Measurements from ENCODE around the gene TENM4.

Gene TENM4

GRCh38 chr11:79396674-79397073 lies 44.2 kb downstream of the TENM4 start:
- CTCF ChIA-PET, result interaction anchor here (1.1 kb wide), 1 partner anchor 12 kb away, joined by 3 read pairs; no protein-coding TSS in a partner anchor
- no peak overlapping the region for H3K4me3 ChIP-seq (ENCODE audit: low read depth, low read length)
- TF ChIP-seq CTCF (IDR thresholded peaks at IDR 0.05; ENCODE audit: insufficient read depth, low read length, missing control alignments), result no peak
- DNase-seq (ENCODE audit: low read depth, low spot score), result no peak
- POLR2A ChIA-PET, result interaction anchor here (1.4 kb wide), 1 partner anchor 17 kb away, joined by 5 read pairs; no protein-coding TSS in a partner anchor

- CTCF ChIA-PET, result interaction anchor here (1.1 to 1.7 kb wide), 3 partner anchors 12 to 97 kb away, joined by 3 to 4 read pairs (median 3); no protein-coding TSS in a partner anchor
- POLR2A ChIA-PET, result interaction anchor here (1.4 kb wide), 1 partner anchor 17 kb away, joined by 5 read pairs; no protein-coding TSS in a partner anchor
- no peak for DNase-seq (ENCODE audit: low read depth, low spot score)
- no peak overlapping the region for H3K4me3 ChIP-seq (ENCODE audit: low read depth, low read length)
- no peak for TF ChIP-seq CTCF (IDR thresholded peaks at IDR 0.05; ENCODE audit: insufficient read depth, low read length, missing control alignments)
These were observed 44.8 kb downstream of the TENM4 start for GRCh38 chr11:79396001-79396400.

- DNase-seq (ENCODE audit: low read depth, low spot score), result no peak
These were observed 47.3 kb downstream of the TENM4 start for GRCh38 chr11:79393362-79394043.

GRCh38 chr11:79392161-79392560 lies 48.7 kb downstream of the TENM4 start:
- H3K4me3 ChIP-seq (ENCODE audit: low read depth, low read length), result no peak overlapping the region
- no peak for TF ChIP-seq CTCF (IDR thresholded peaks at IDR 0.05; ENCODE audit: insufficient read depth, low read length, missing control alignments)
- CTCF ChIA-PET, result interaction anchor here (0.9 to 1.3 kb wide), 2 partner anchors 9 to 747 kb away, joined by 3 to 6 read pairs; no protein-coding TSS in a partner anchor
- DNase-seq (ENCODE audit: low read depth, low spot score), result no peak
- POLR2A ChIA-PET, result no interaction called here

More at GRCh38 chr11:79393362-79394043, 47.3 kb downstream of the TENM4 start:
- ChIA-PET POLR2A (no interaction called here), CTCF (interaction anchor here (1.3 kb wide), 1 partner anchor 99 kb away, joined by 3 read pairs; no protein-coding TSS in a partner anchor)
- H3K4me3 ChIP-seq (ENCODE audit: low read depth, low read length), result no peak overlapping the region
- TF ChIP-seq CTCF (IDR thresholded peaks at IDR 0.05; ENCODE audit: insufficient read depth, low read length, missing control alignments), result no peak

- no peak for DNase-seq (ENCODE audit: low read depth, low spot score)
- POLR2A ChIA-PET, result no interaction called here
- no peak overlapping the region for H3K4me3 ChIP-seq (ENCODE audit: low read depth, low read length)
- TF ChIP-seq CTCF (IDR thresholded peaks at IDR 0.05; ENCODE audit: insufficient read depth, low read length, missing control alignments), result no peak
- CTCF ChIA-PET, result interaction anchor here (1.0 to 1.4 kb wide), 3 partner anchors 10 to 50 kb away, joined by 4 to 6 read pairs (median 5); partner anchors contain the start of gene TENM4
These were observed 49.9 kb downstream of the TENM4 start for GRCh38 chr11:79390923-79391322.

GRCh38 chr11:79390477-79390876 lies 50.4 kb downstream of the TENM4 start:
- no peak overlapping the region for H3K4me3 ChIP-seq (ENCODE audit: low read depth, low read length)
- CTCF ChIA-PET, result interaction anchor here (1.4 kb wide), 1 partner anchor 50 kb away, joined by 5 read pairs; the partner anchor contains the start of gene TENM4
- TF ChIP-seq CTCF (IDR thresholded peaks at IDR 0.05; ENCODE audit: insufficient read depth, low read length, missing control alignments), result no peak
- DNase-seq (ENCODE audit: low read depth, low spot score), result no peak
- POLR2A ChIA-PET, result no interaction called here
